Keratinocyte (primary cell): ENCODE measurements around the gene APBB2. TPM values are rescaled to one million over a fixed set of nuclear protein-coding genes. Genes with fewer than 3 reads are reported as not detected.

Experiments
- DNase-seq: peaks from one replicate; pipeline ENCODE4 v3.0.0-alpha.2; 2011; ENCODE audit warnings: low read depth, missing footprints, low spot score
- FAIRE-seq: peaks from 2 replicates; lab custom pipeline; 2011; peaks lifted over from hg19 to GRCh38; lab: Jason Lieb, UNC
- H2AFZ ChIP-seq: 2 replicates; pipeline ENCODE4 v1.6.0; 2012; ENCODE audit warnings: low read length, control low read depth, inconsistent platforms; ENCODE audit not compliant: control insufficient read depth
- H3K27ac ChIP-seq: 2 replicates; pipeline ENCODE4 v1.5.1; 2011; ENCODE audit warnings: low read length; ENCODE audit not compliant: control insufficient read depth, insufficient read depth
- H3K27me3 ChIP-seq: 3 replicates; pipeline ENCODE4 v1.6.0; 2011; ENCODE audit warnings: low read length; ENCODE audit not compliant: control insufficient read depth, insufficient read depth; ENCODE audit errors: extremely low read depth
- H3K36me3 ChIP-seq, 2 experiments: 2 replicates in 1 of 2; 3 replicates in 1 of 2; pipeline ENCODE4 v1.5.1; 2011; ENCODE audit warnings: low read length in 2 of 2, mild to moderate bottlenecking in 1 of 2; ENCODE audit not compliant: control insufficient read depth in 2 of 2, insufficient read depth in 2 of 2; ENCODE audit errors: extremely low read depth in 1 of 2
- H3K4me1 ChIP-seq: 3 replicates; pipeline ENCODE4 v1.5.1; 2011; ENCODE audit warnings: low read length; ENCODE audit not compliant: control insufficient read depth, insufficient read depth; ENCODE audit errors: extremely low read depth
- H3K4me2 ChIP-seq: 3 replicates; pipeline ENCODE4 v1.6.0; 2011; ENCODE audit warnings: low read depth, low read length; ENCODE audit not compliant: control insufficient read depth, insufficient read depth; ENCODE audit errors: extremely low read depth
- H3K4me3 ChIP-seq, 3 experiments: fragments of 200-600 bp in 1 of 3; sonication (generic) in 1 of 3; 2 replicates in 2 of 3; 3 replicates in 1 of 3; pipeline ENCODE4 v1.5.1; 2011 to 2016; ENCODE audit warnings: low read length in 3 of 3, mild to moderate bottlenecking in 3 of 3, control low read depth in 2 of 3, inconsistent platforms in 1 of 3, low read depth in 1 of 3, mixed read lengths in 1 of 3, mixed run types in 1 of 3, moderate library complexity in 1 of 3; ENCODE audit not compliant: control insufficient read depth in 2 of 3, insufficient read depth in 2 of 3; ENCODE audit errors: extremely low read depth in 1 of 3
- H3K79me2 ChIP-seq: 2 replicates; pipeline ENCODE4 v1.6.0; 2012; ENCODE audit warnings: low read length; ENCODE audit not compliant: control insufficient read depth, insufficient read depth
- H3K9ac ChIP-seq: 3 replicates; pipeline ENCODE4 v1.6.0; 2011; ENCODE audit warnings: low read length; ENCODE audit not compliant: control insufficient read depth, insufficient read depth; ENCODE audit errors: extremely low read depth
- H3K9me1 ChIP-seq: 3 replicates; pipeline ENCODE4 v1.6.0; 2011; ENCODE audit warnings: low read length; ENCODE audit not compliant: control insufficient read depth, insufficient read depth; ENCODE audit errors: extremely low read depth
- H3K9me3 ChIP-seq: 2 replicates; pipeline ENCODE4 v1.5.1; 2012; ENCODE audit warnings: low read depth, low read length; ENCODE audit not compliant: control insufficient read depth
- H4K20me1 ChIP-seq: 3 replicates; pipeline ENCODE4 v1.6.0; 2011; ENCODE audit warnings: low read length; ENCODE audit not compliant: control insufficient read depth, insufficient read depth; ENCODE audit errors: extremely low read depth
- CTCF ChIP-seq, 3 experiments: IDR thresholded peaks in 1 of 3; conservative IDR thresholded peaks in 1 of 3; optimal IDR thresholded peaks in 1 of 3; 2 replicates in 2 of 3; 3 replicates in 1 of 3; pipeline versions ENCODE3 to v1.5.1; 2011; ENCODE audit warnings: low read length in 3 of 3, mild to moderate bottlenecking in 3 of 3, moderate library complexity in 2 of 3, control low read depth in 1 of 3, inconsistent platforms in 1 of 3; ENCODE audit not compliant: insufficient read depth in 2 of 3; ENCODE audit errors: extremely low read depth in 1 of 3
- EZH2 ChIP-seq: IDR thresholded peaks from one replicate; pipeline ENCODE4 v1.6.1; 2012; ENCODE audit warnings: inconsistent platforms, mild to moderate bottlenecking, low read length, moderate library complexity
- dilution Hi-C: fragments of 300-500 bp; cut with MboI; formaldehyde crosslinking; loops from one replicate; pipeline ENCODE4 v1.7.0; 2020; ENCODE audit warnings: low sequenced_read_pairs; ENCODE audit not compliant: extremely low pct_ligation_motif_present
- polyA plus RNA-seq, 5 experiments: library from polyadenylated mRNA; depleted of rRNA in 3 of 5; stranded (reverse) in 3 of 5; stranded (forward) in 1 of 5; unstranded in 1 of 5; fragments of >200 nt; gene quantifications; 1 replicate in 1 of 5; 2 replicates in 3 of 5; 3 replicates in 1 of 5; pipeline versions ENCODE4 v1.2.1 to v1.2.3, GENCODE V29; 2011 to 2012; ENCODE audit warnings: missing spikeins in 2 of 5, low read depth in 1 of 5, low replicate concordance in 1 of 5

The APBB2 gene
- polyA plus RNA-seq, 1 donor (not counting 4 experiments of a cell fraction or from before 2014, with no cell fraction given): 57.3 TPM

- TF ChIP-seq EZH2: no peak
- no peak for TF ChIP-seq CTCF (optimal IDR thresholded peaks at IDR 0.05 in 1 of 3, IDR thresholded peaks at IDR 0.05 in 1 of 3, conservative IDR thresholded peaks at IDR 0.05 in 1 of 3; ENCODE audit: extremely low read depth in 1 of 3, insufficient read depth in 2 of 3, low read length in 3 of 3)
- no peaks in the 10 kb centered on the region for H3K79me2 ChIP-seq
- no peaks in the 10 kb centered on the region for H4K20me1 ChIP-seq
- peaks cover 0 to 7% of the 10 kb centered on the region in 2 experiments for H3K36me3 ChIP-seq
- DNase-seq (no peak), FAIRE-seq (no peak)
- no peak overlapping the region for H3K4me3 ChIP-seq
- no peak overlapping the region for H2AFZ ChIP-seq
- no peaks in the 10 kb centered on the region for H3K9me3 ChIP-seq
- H3K27ac ChIP-seq: no peak overlapping the region
- H3K4me2 ChIP-seq: no peak overlapping the region
- H3K27me3 ChIP-seq: no peaks in the 10 kb centered on the region
- no peaks in the 10 kb centered on the region for H3K4me1 ChIP-seq
- dilution Hi-C loops: no loop called here
- no peaks in the 10 kb centered on the region for H3K9me1 ChIP-seq
- H3K9ac ChIP-seq: no peak overlapping the region
Observed at GRCh38 chr4:40966091-40966490, 248.3 kb downstream of the APBB2 start.

GRCh38 chr4:40963897-40964478, 250.4 kb downstream of the APBB2 start:
- dilution Hi-C loops: no loop called here
- no peaks in the 10 kb centered on the region for H3K9me3 ChIP-seq
- H3K9me1 ChIP-seq: no peaks in the 10 kb centered on the region
- H3K9ac ChIP-seq: no peak overlapping the region
- peaks cover 1% of the 10 kb centered on the region for H3K79me2 ChIP-seq
- H2AFZ ChIP-seq: no peak overlapping the region
- H3K4me2 ChIP-seq: no peak overlapping the region
- TF ChIP-seq EZH2 (no peak), CTCF (optimal IDR thresholded peaks at IDR 0.05 in 1 of 3, IDR thresholded peaks at IDR 0.05 in 1 of 3, conservative IDR thresholded peaks at IDR 0.05 in 1 of 3; ENCODE audit: extremely low read depth in 1 of 3, insufficient read depth in 2 of 3, low read length in 3 of 3) (no peak)
- no peak for DNase-seq
- H3K4me3 ChIP-seq: no peak overlapping the region
- no peak overlapping the region for H3K27ac ChIP-seq
- H4K20me1 ChIP-seq: no peaks in the 10 kb centered on the region
- FAIRE-seq: no peak
- H3K27me3 ChIP-seq: no peaks in the 10 kb centered on the region
- H3K36me3 ChIP-seq: peaks cover 0 to 7% of the 10 kb centered on the region in 2 experiments
- no peaks in the 10 kb centered on the region for H3K4me1 ChIP-seq
